Hematopoietic multipotent progenitor cell treated with erythropoietin and hydrocortisone succinate and interleukin-3 and kit ligand, for 4 days (in vitro differentiated cells): Measurements from ENCODE around the gene ATXN7L1.
A peak's percentile ranks its signal among the peaks of the same experiment; 100 is the strongest.

ENCODE experiments used
- DNase-seq: peaks from one replicate; pipeline ENCODE4 v3.0.0-alpha.2; 2015

ATXN7L1 gene

GRCh38 chr7:105826143-105826542 lies 50.3 kb downstream of the ATXN7L1 start:
- DNase-seq = no peak

- no peak for DNase-seq
These were observed 51.0 kb downstream of the ATXN7L1 start for GRCh38 chr7:105825371-105825770.

GRCh38 chr7:105822806-105823205 lies 53.6 kb downstream of the ATXN7L1 start:
- DNase-seq = no peak

DNA sequence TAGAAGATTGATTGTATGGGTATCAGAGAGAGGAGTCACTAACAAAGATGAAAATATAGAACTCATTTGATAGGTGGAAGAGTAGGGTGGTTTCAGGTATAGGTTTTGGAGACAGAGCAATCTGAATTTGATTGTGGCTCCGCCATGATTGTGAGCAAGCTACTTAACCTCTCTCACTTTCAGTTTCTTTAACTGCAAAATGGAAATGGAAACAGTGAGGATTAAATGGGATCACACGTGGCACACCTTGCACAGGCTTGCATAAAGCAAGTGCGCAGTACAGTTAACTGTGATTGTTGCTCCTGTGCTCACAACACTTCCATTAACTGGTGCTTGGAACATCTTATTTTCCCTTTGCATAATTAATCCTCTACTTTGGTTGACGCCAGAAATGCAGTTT lies 54.9 kb downstream of the ATXN7L1 start:
- no peak for DNase-seq

- no peak for DNase-seq
These were observed 55.9 kb downstream of the ATXN7L1 start for GRCh38 chr7:105820363-105821066.

- no peak for DNase-seq
These were observed 56.8 kb downstream of the ATXN7L1 start for GRCh38 chr7:105819559-105819958.

DNA sequence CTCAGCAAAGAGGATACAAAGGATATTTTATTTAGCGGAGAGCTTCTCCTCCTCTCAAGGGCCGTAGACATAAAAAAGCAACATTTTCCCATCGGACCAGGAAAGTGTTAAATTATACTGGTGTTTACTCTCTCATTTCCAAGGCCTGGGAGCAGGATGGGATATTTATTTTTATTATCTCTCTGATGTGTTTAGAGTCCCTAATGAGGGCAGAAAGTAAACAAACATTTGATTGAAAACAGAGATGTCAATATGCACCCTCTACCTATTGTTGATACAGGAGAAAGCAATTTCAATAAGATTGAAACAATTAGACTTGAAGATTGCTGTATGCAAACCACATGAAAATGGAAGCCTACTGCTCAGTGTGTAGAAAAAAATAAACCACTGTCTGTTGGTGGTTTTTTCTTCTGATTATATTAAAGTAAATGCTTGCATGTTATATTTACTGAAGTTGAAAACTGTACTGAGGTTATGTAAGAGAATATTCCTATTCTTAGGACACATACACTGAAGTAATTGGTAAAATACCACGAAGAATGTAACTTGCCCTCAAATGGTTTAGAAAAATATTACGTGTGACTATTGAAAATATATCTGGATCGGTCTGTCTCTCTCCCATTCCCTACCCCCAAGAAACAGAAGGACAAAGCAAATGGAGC lies 59.3 kb downstream of the ATXN7L1 start:
- DNase-seq = no peak

DNA sequence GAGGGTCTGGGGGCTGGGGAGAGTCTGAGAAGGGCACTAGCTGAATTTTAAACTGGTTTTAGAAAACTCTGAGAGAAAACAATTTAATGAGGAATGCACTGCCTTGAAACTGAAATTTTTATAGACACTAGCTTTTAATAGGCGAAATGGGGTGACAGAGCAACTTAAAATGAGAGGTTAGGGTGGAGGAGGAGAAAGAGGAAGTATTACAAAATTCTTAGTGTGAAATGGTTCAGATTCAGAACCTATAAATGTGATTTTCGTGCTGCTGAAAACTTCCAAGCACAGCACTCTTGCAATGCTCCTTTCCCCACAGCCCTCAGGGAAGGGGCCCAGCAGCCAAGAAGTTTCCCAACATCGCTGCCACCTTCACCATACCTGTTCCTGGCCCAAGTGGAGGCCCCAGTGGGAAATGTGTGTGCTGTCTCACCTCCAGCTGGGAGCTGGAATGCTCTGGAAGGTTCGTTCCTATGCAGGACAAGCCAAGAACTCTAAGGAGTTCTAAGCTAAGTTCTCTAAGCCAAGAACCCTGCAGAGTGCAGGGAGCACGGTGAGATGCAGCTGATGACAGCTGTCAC lies 60.0 kb downstream of the ATXN7L1 start:
- DNase-seq = peak; percentile 39

DNA sequence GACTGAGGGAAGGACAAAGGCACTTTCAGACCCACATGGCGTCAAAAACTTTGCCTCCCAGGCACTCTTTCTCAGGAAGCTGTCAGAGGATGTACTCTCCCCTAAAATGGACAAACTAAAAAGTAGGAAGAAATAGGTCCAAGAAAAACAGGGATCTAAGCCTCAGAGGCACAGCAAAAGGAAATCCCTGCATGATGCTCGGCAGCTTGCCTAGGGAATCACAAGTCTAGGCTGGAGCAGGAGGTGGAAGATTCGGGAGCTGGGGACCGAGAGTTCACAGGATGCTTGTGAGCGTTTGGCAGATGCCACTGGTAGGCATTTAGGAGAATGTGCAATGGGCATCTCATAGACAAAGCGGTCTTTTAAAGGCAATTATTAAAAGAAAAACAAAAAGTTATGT lies 60.8 kb downstream of the ATXN7L1 start:
- no peak for DNase-seq

DNA sequence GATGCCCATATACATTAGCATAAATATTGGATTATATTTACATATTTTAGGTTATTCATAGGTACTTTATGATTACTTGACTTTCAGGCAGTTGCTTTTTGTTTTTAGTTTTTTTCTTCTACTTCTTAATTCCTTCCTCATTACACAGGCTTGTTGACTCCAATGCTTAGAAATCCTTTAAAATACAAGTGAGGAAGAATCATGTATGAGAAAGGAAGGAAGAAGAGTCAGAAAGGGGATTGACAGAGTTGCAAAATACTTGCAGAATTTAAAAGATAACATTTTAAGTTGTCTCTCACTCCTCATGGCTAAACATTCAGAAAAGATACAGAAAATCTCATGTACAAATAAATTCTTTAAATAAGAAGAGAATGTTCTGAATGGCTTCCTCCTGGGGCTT lies 61.9 kb downstream of the ATXN7L1 start:
- no peak for DNase-seq

- DNase-seq = no peak
These were observed 65.1 kb downstream of the ATXN7L1 start for GRCh38 chr7:105811189-105811847.

GRCh38 chr7:105810556-105810955 lies 65.8 kb downstream of the ATXN7L1 start:
- no peak for DNase-seq

- peak; percentile 86 for DNase-seq
These were observed 67.5 kb downstream of the ATXN7L1 start for GRCh38 chr7:105808703-105809590.

- no peak for DNase-seq
These were observed 68.2 kb downstream of the ATXN7L1 start for GRCh38 chr7:105808209-105808608.

- DNase-seq = no peak
These were observed 69.0 kb downstream of the ATXN7L1 start for GRCh38 chr7:105807448-105807762.

GRCh38 chr7:105806592-105807447 lies 69.6 kb downstream of the ATXN7L1 start:
- DNase-seq = peak; percentile 55

DNA sequence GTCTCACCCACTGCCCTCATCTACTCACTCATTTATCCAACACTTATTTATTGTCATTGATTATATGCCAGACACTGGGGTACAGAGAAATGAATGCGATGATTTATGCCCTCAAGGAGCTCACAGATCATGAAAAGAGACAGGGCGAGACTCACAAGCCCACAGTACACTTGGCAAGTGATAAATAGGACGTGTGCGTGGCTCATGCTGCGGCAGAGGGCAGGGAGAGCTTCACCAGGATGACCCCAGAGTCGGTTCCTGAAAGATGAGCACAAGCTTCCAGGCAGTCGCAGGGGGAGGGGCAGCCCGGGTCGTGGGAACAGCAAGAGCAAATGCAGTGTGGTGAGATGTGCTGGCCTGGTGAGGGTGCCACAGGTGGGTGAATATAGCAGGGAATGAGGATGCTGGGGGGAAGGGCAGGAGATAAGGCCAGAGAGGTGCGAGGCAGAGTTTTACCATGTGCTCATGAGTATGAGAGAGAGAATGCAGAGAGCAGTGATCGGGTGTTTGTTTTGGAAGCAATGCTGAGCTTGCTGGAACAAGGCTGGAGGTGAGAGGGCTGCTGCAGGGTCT lies 70.9 kb downstream of the ATXN7L1 start:
- no peak for DNase-seq

DNA sequence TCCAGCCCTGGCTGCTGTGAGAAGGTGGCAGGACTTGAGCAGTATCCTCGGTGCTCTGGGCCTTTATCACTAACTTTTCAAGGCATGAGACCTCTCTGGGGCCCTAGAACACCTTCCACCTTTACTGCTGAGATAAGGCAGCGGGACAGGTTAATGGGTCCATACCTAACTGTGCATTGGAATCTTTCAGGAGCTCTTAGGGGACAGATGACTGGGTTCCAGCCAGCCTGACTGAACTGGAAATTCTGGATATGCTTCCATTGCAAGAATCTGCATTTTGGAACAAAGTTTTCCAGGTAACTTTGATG lies 73.0 kb downstream of the ATXN7L1 start:
- DNase-seq = no peak

GRCh38 chr7:105802604-105803428 lies 73.6 kb downstream of the ATXN7L1 start:
- no peak for DNase-seq

GRCh38 chr7:105800849-105801534 lies 75.4 kb downstream of the ATXN7L1 start:
- no peak for DNase-seq
